Gastrocnemius medialis (tissue), 4 donors: Measurements from ENCODE around the gene UGGT2. TPM values are rescaled to one million over a fixed set of nuclear protein-coding genes. Genes with fewer than 3 reads are reported as not detected.
"Not testable (repeated sequence)": the region's sequence is repeated elsewhere in the genome, so short reads cannot be mapped to it uniquely, and the experiment has no call there.

ENCODE experiments used
- ATAC-seq, 2 donors: fragments of 150-250 bp; one replicate each; pipeline ENCODE4 v1.9.1; 2016
- DNase-seq, 2 donors: peaks; one replicate each; pipeline ENCODE4 v3.0.0-alpha.2; 2019
- H3K27ac ChIP-seq, 4 donors: fragments of 200-600 bp; sonication (generic); 1 replicate in 1 of 4; 2 replicates in 3 of 4; pipeline ENCODE4 v1.5.1; 2016 to 2018; ENCODE audit warnings: mild to moderate bottlenecking in 2 of 4, moderate library complexity in 1 of 4
- H3K27me3 ChIP-seq, 3 donors: fragments of 200-600 bp; sonication (generic) in 2 of 3; 1 replicate in 1 of 3; 2 replicates in 2 of 3; pipeline versions ENCODE4 v1.5.1 to v1.6.0; 2016 to 2019; ENCODE audit warnings: mild to moderate bottlenecking in 1 of 3, moderate library complexity in 1 of 3
- H3K36me3 ChIP-seq, 2 donors: fragments of 200-600 bp; sonication (generic) in 1 of 2; one replicate each; pipeline ENCODE4 v1.5.1; 2017 to 2018
- H3K4me1 ChIP-seq, 2 donors: fragments of 200-600 bp; sonication (generic) in 1 of 2; one replicate each; pipeline ENCODE4 v1.5.1; 2016 to 2017; ENCODE audit warnings: mild to moderate bottlenecking in 2 of 2
- H3K4me3 ChIP-seq, 4 donors: fragments of 200-600 bp; sonication (generic) in 3 of 4; 1 replicate in 1 of 4; 2 replicates in 3 of 4; pipeline ENCODE4 v1.5.1; 2016 to 2019; ENCODE audit warnings: mild to moderate bottlenecking in 2 of 4
- H3K9me3 ChIP-seq, 3 donors: fragments of 200-600 bp; sonication (generic) in 2 of 3; 1 replicate in 1 of 3; 2 replicates in 2 of 3; pipeline ENCODE4 v1.5.1; 2016 to 2019
- CTCF ChIP-seq, 5 experiments: fragments of 450-650 bp in 3 of 5; fragments of 200-600 bp in 2 of 5; sonication (generic) in 2 of 5; IDR thresholded peaks in 4 of 5; conservative IDR thresholded peaks in 1 of 5; 1 replicate in 4 of 5; 2 replicates in 1 of 5; pipeline ENCODE4 v1.5.1; 2016 to 2019; ENCODE audit warnings: antibody characterized with exemption in 5 of 5, mild to moderate bottlenecking in 3 of 5, moderate library complexity in 3 of 5
- POLR2A ChIP-seq, 2 donors: fragments of 450-650 bp; IDR thresholded peaks; one replicate each; pipeline ENCODE4 v1.6.1; 2017; ENCODE audit warnings: antibody characterized with exemption in 2 of 2, mild to moderate bottlenecking in 2 of 2, moderate library complexity in 2 of 2
- in situ Hi-C, 4 donors: fragments of 200-750 bp; cut with MboI; loops; one replicate each; pipeline versions ENCODE4 v1.15.0 to v1.8.0; 2017; ENCODE audit warnings: low sequenced_read_pairs in 4 of 4
- intact Hi-C: fragments of 100-400 bp; cut with DNase I; formaldehyde crosslinking; loops from one replicate; pipeline ENCODE4 v1.15.1; 2023; ENCODE audit warnings: low total_unique reads
- total RNA-seq, 4 donors: library from RNA; depleted of rRNA; stranded (reverse); fragments of >200 nt; gene quantifications; one replicate each; pipeline versions ENCODE4 v1.1.0 to v1.2.3, GENCODE V29; 2016

UGGT2 gene
- total RNA-seq, 4 donors from 2014 or later = 4.0 to 10.6 (median 6.8) TPM

- H3K4me3 ChIP-seq = no peak overlapping the region
- TF ChIP-seq POLR2A (IDR thresholded peaks at IDR 0.05) (no peak), CTCF (IDR thresholded peaks at IDR 0.05 in 4 of 5, conservative IDR thresholded peaks at IDR 0.05 in 1 of 5) (no peak)
- H3K4me1 ChIP-seq = no peaks in the 10 kb centered on the region
- in situ Hi-C loops (no loop called here), intact Hi-C loops (no loop called here)
- H3K27me3 ChIP-seq = no peaks in the 10 kb centered on the region
- DNase-seq (no peak), ATAC-seq (no peak)
- no peak overlapping the region for H3K27ac ChIP-seq
- no peaks in the 10 kb centered on the region for H3K36me3 ChIP-seq
- H3K9me3 ChIP-seq = no peaks in the 10 kb centered on the region
Measured at GRCh38 chr13:95987841-95988240, 65.4 kb downstream of the UGGT2 start.

- intact Hi-C loops = no loop called here
- no peak overlapping the region for H3K4me3 ChIP-seq
- DNase-seq (no peak), ATAC-seq (no peak)
- H3K4me1 ChIP-seq = no peaks in the 10 kb centered on the region
- H3K9me3 ChIP-seq = no peaks in the 10 kb centered on the region
- H3K27me3 ChIP-seq = no peaks in the 10 kb centered on the region
- in situ Hi-C loops = no loop called here
- TF ChIP-seq CTCF (IDR thresholded peaks at IDR 0.05 in 4 of 5, conservative IDR thresholded peaks at IDR 0.05 in 1 of 5) (no peak), POLR2A (IDR thresholded peaks at IDR 0.05) (no peak)
- H3K36me3 ChIP-seq = no peaks in the 10 kb centered on the region
- no peak overlapping the region for H3K27ac ChIP-seq
Measured at GRCh38 chr13:95982144-95982543, 71.1 kb downstream of the UGGT2 start.

- ATAC-seq, in situ Hi-C loops, H3K4me1 ChIP-seq, DNase-seq, H3K27ac ChIP-seq, H3K9me3 ChIP-seq, H3K27me3 ChIP-seq, intact Hi-C loops, H3K4me3 ChIP-seq, H3K36me3 ChIP-seq: not testable (repeated sequence)
Measured at GRCh38 chr13:95972651-95973050, 80.5 kb downstream of the UGGT2 start.

GRCh38 chr13:95970878-95971277 lies 82.3 kb downstream of the UGGT2 start:
- no peaks in the 10 kb centered on the region for H3K36me3 ChIP-seq
- in situ Hi-C loops = no loop called here

GRCh38 chr13:95968906-95969305 lies 84.3 kb downstream of the UGGT2 start:
- in situ Hi-C loops = no loop called here
- Histone ChIP-seq H3K27ac (no peak overlapping the region), H3K4me1 (no peaks in the 10 kb centered on the region), H3K4me3 (no peak overlapping the region), H3K27me3 (no peaks in the 10 kb centered on the region), H3K36me3 (no peaks in the 10 kb centered on the region), H3K9me3 (no peaks in the 10 kb centered on the region)
- intact Hi-C loops = no loop called here
- no peak for TF ChIP-seq POLR2A (IDR thresholded peaks at IDR 0.05)
- no peak for TF ChIP-seq CTCF (IDR thresholded peaks at IDR 0.05 in 4 of 5, conservative IDR thresholded peaks at IDR 0.05 in 1 of 5)
- no peak for DNase-seq
- no peak for ATAC-seq

More at GRCh38 chr13:95970878-95971277, 82.3 kb downstream of the UGGT2 start:
- intact Hi-C loops = no loop called here
- no peak for DNase-seq
- Histone ChIP-seq H3K27ac (no peak overlapping the region), H3K27me3 (no peaks in the 10 kb centered on the region), H3K4me1 (no peaks in the 10 kb centered on the region), H3K4me3 (no peak overlapping the region), H3K9me3 (no peaks in the 10 kb centered on the region)
- ATAC-seq = no peak
- no peak for TF ChIP-seq CTCF (IDR thresholded peaks at IDR 0.05 in 4 of 5, conservative IDR thresholded peaks at IDR 0.05 in 1 of 5)
- no peak for TF ChIP-seq POLR2A (IDR thresholded peaks at IDR 0.05)
